Adipocyte (in vitro differentiated cells): ENCODE measurements around the gene LARGE2.

Source experiments
- DNase-seq: peaks from one replicate; pipeline ENCODE4 v3.0.0-alpha.2; 2015; ENCODE audit warnings: low read depth
- H3K27me3 ChIP-seq: replicated peaks from 2 replicates; pipeline ENCODE4 v1.7.0; 2013; ENCODE audit warnings: mild to moderate bottlenecking, low read length, moderate library complexity; ENCODE audit not compliant: control insufficient read depth, insufficient read depth
- H3K36me3 ChIP-seq: 2 replicates; pipeline ENCODE4 v1.7.0; 2013; ENCODE audit warnings: low read length, mild to moderate bottlenecking, moderate library complexity; ENCODE audit not compliant: control insufficient read depth, insufficient read depth, severe bottlenecking
- H3K4me1 ChIP-seq: 2 replicates; pipeline ENCODE4 v1.7.0; 2013; ENCODE audit warnings: mild to moderate bottlenecking, low read length, moderate library complexity; ENCODE audit not compliant: control insufficient read depth, insufficient read depth
- H3K4me3 ChIP-seq: 2 replicates; pipeline ENCODE4 v1.7.0; 2013; ENCODE audit warnings: mild to moderate bottlenecking, low read length, moderate library complexity
- H3K9ac ChIP-seq: 2 replicates; pipeline ENCODE4 v1.7.0; 2013; ENCODE audit warnings: mild to moderate bottlenecking, low read length, moderate library complexity
- H3K9me3 ChIP-seq: 2 replicates; pipeline ENCODE4 v1.7.0; 2013; ENCODE audit warnings: mild to moderate bottlenecking, low read length, moderate library complexity; ENCODE audit not compliant: control insufficient read depth

The LARGE2 gene

GRCh38 chr11:45922425-45923082, at the start of gene LARGE2:
TSS of gene LARGE2 (plus strand) at chr11:45922656. CDS start at chr11:45922883, 227 bp downstream.
- H3K36me3 ChIP-seq, result no peaks in the 10 kb centered on the region
- DNase-seq, result no peak
- no peak within 1 kb of the TSS for H3K9ac ChIP-seq
- peaks cover 29% of the 10 kb centered on the region for H3K27me3 ChIP-seq
- H3K4me1 ChIP-seq, result no peaks in the 10 kb centered on the region
- no peaks in the 10 kb centered on the region for H3K9me3 ChIP-seq
- H3K4me3 ChIP-seq, result no peak within 1 kb of the TSS

- no peaks in the 10 kb centered on the region for H3K27me3 ChIP-seq
- H3K9ac ChIP-seq, result no peak overlapping the region
- no peak overlapping the region for H3K4me3 ChIP-seq
- no peaks in the 10 kb centered on the region for H3K9me3 ChIP-seq
- no peak for DNase-seq
- peaks cover 71% of the 10 kb centered on the region for H3K36me3 ChIP-seq
- peaks cover 19% of the 10 kb centered on the region for H3K4me1 ChIP-seq
These were observed 46.1 kb upstream of the LARGE2 start for GRCh38 chr11:45876401-45876800.

- H3K36me3 ChIP-seq, result peaks cover 71% of the 10 kb centered on the region
- H3K9ac ChIP-seq, result no peak overlapping the region
- H3K27me3 ChIP-seq, result no peaks in the 10 kb centered on the region
- no peaks in the 10 kb centered on the region for H3K9me3 ChIP-seq
- H3K4me1 ChIP-seq, result peaks cover 19% of the 10 kb centered on the region
- no peak for DNase-seq
- no peak overlapping the region for H3K4me3 ChIP-seq
These were observed 45.2 kb upstream of the LARGE2 start for GRCh38 chr11:45877221-45877620.

- Histone ChIP-seq H3K27me3 (no peaks in the 10 kb centered on the region), H3K36me3 (peaks cover 75% of the 10 kb centered on the region), H3K4me1 (peaks cover 19% of the 10 kb centered on the region), H3K4me3 (no peak overlapping the region), H3K9ac (no peak overlapping the region), H3K9me3 (no peaks in the 10 kb centered on the region)
- no peak for DNase-seq
These were observed 44.6 kb upstream of the LARGE2 start for GRCh38 chr11:45877845-45878244.

- Histone ChIP-seq H3K4me1 (peaks cover 19% of the 10 kb centered on the region), H3K9ac (no peak overlapping the region), H3K27me3 (peaks cover 2% of the 10 kb centered on the region), H3K4me3 (no peak overlapping the region), H3K9me3 (no peaks in the 10 kb centered on the region), H3K36me3 (peaks cover 63% of the 10 kb centered on the region)
- DNase-seq, result no peak
These were observed 42.4 kb upstream of the LARGE2 start for GRCh38 chr11:45879803-45880686.

- Histone ChIP-seq H3K4me3 (no peak overlapping the region), H3K9me3 (no peaks in the 10 kb centered on the region), H3K4me1 (peaks cover 19% of the 10 kb centered on the region), H3K36me3 (peaks cover 55% of the 10 kb centered on the region), H3K9ac (no peak overlapping the region), H3K27me3 (peaks cover 4% of the 10 kb centered on the region)
- no peak for DNase-seq
These were observed 41.5 kb upstream of the LARGE2 start for GRCh38 chr11:45880772-45881570.

- Histone ChIP-seq H3K36me3 (peaks cover 49% of the 10 kb centered on the region), H3K4me1 (peaks cover 19% of the 10 kb centered on the region), H3K4me3 (no peak overlapping the region)
These were observed 40.6 kb upstream of the LARGE2 start for GRCh38 chr11:45881708-45882368.

GRCh38 chr11:45884596-45885185, 37.8 kb upstream of the LARGE2 start:
- Histone ChIP-seq H3K36me3 (peaks cover 28% of the 10 kb centered on the region), H3K4me3 (peak overlapping the region; percentile 70), H3K4me1 (peaks cover 16% of the 10 kb centered on the region), H3K9me3 (no peaks in the 10 kb centered on the region), H3K9ac (no peak overlapping the region), H3K27me3 (peaks cover 4% of the 10 kb centered on the region)
- no peak for DNase-seq

More at GRCh38 chr11:45881708-45882368, 40.6 kb upstream of the LARGE2 start:
- no peak overlapping the region for H3K9ac ChIP-seq
- peaks cover 4% of the 10 kb centered on the region for H3K27me3 ChIP-seq
- H3K9me3 ChIP-seq, result no peaks in the 10 kb centered on the region
- no peak for DNase-seq

- peak; percentile 74 for DNase-seq
- Histone ChIP-seq H3K27me3 (peaks cover 4% of the 10 kb centered on the region), H3K4me3 (peak within 1 kb of the TSS; percentile 70), H3K9me3 (no peaks in the 10 kb centered on the region), H3K9ac (no peak within 1 kb of the TSS), H3K36me3 (peaks cover 26% of the 10 kb centered on the region), H3K4me1 (peaks cover 9% of the 10 kb centered on the region)
These were observed 37.1 kb upstream of the LARGE2 start, which contains the start of gene MAPK8IP1 for GRCh38 chr11:45885274-45885920. TSS of gene MAPK8IP1 (plus strand) at chr11:45885651. CDS start at chr11:45885821, 170 bp downstream.
